H1 (cell line): ENCODE data around the gene UNC50.

Experiments
- EP300 ChIP-seq, 2 experiments: IDR thresholded peaks; 1 replicate in 1 of 2; 2 replicates in 1 of 2; pipeline ENCODE4 v1.6.1; 2011 to 2012; ENCODE audit warnings: low read depth in 2 of 2, low read length in 2 of 2, mild to moderate bottlenecking in 2 of 2, borderline replicate concordance in 1 of 2, inconsistent platforms in 1 of 2, moderate library complexity in 1 of 2
- EZH2 ChIP-seq: fragments of 200-600 bp; sonication (generic); IDR thresholded peaks from 2 replicates; pipeline ENCODE4 v1.7.1; 2012; ENCODE audit warnings: low read depth, mild to moderate bottlenecking, moderate library complexity, low read length, inconsistent platforms; ENCODE audit not compliant: severe bottlenecking
- TEAD4 ChIP-seq: IDR thresholded peaks from 2 replicates; pipeline ENCODE4 v1.6.1; 2012; ENCODE audit warnings: low read depth, low read length, inconsistent platforms, mixed read lengths

- TF ChIP-seq EP300 (IDR thresholded peaks at IDR 0.05; ENCODE audit: borderline replicate concordance in 1 of 2, low read depth in 2 of 2, low read length in 2 of 2) = no peak
- TF ChIP-seq TEAD4 = no peak
- TF ChIP-seq EZH2 = no peak
Observed at GRCh38 chr2:98578231-98578630, 30.2 kb upstream of the UNC50 start.
